ENCODE results near the gene ABHD6.
"Not testable (repeated sequence)": the region's sequence is repeated elsewhere in the genome, so short reads cannot be mapped to it uniquely, and the experiment has no call there.

ABHD6 gene, protein sequence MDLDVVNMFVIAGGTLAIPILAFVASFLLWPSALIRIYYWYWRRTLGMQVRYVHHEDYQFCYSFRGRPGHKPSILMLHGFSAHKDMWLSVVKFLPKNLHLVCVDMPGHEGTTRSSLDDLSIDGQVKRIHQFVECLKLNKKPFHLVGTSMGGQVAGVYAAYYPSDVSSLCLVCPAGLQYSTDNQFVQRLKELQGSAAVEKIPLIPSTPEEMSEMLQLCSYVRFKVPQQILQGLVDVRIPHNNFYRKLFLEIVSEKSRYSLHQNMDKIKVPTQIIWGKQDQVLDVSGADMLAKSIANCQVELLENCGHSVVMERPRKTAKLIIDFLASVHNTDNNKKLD

GRCh38 chr3:58237238-58237940 is at the start of gene ABHD6:
Gene ABHD6, plus strand, starts transcription at chr3:58237792. Its CDS starts 18,795 bp downstream, at chr3:58256587.
- DNase-seq: no peak

DNA sequence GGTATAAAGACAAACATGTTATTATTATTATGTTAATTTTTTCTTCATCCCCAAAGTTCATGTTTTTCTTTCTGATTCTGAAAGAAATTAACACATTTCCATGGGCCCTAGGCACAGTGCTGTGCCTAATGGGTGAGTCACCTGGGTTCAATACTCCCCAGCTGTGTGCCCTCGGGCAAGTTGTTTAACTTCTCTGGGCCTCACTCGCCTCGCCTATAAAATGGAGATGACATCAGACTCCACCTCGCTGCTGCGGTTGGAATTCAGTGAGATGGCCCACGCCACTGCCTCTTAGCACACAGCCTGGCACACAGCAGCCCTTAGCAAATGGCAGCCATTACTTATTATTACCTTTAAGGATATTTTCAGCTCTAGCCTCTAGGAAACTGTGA is 49.4 kb upstream of the ABHD6 start:
- no peak for DNase-seq

- DNase-seq: no peak
These were observed 48.6 kb upstream of the ABHD6 start for GRCh38 chr3:58188921-58189451.

GRCh38 chr3:58189691-58190090 is 47.9 kb upstream of the ABHD6 start:
- no peak for DNase-seq

DNA sequence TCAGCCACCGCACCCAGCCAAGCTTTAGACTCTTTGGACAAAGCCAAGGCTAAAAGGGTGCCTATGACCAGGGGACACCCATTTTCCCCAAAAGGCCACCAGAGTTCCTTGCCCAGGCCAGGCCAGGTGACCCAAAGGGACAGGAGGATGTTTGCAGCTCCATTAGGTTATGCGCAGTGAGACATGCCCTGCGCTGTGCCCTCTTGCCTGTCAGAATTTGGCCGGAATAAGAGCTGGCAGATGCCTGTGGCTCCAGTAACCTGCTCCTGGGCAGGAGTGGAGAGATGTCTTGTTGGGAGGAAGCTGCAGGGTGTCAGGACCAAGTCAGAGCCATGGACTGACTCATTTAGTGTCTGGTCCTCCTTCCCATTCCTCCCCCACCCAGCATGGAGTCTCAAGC is 47.3 kb upstream of the ABHD6 start:
- no peak for DNase-seq

- DNase-seq: no peak
These were observed 46.7 kb upstream of the ABHD6 start for GRCh38 chr3:58190882-58191281.

GRCh38 chr3:58191361-58191991 is 46.1 kb upstream of the ABHD6 start:
- DNase-seq: no peak

GRCh38 chr3:58192069-58192468 is 45.5 kb upstream of the ABHD6 start:
- no peak for DNase-seq

DNA sequence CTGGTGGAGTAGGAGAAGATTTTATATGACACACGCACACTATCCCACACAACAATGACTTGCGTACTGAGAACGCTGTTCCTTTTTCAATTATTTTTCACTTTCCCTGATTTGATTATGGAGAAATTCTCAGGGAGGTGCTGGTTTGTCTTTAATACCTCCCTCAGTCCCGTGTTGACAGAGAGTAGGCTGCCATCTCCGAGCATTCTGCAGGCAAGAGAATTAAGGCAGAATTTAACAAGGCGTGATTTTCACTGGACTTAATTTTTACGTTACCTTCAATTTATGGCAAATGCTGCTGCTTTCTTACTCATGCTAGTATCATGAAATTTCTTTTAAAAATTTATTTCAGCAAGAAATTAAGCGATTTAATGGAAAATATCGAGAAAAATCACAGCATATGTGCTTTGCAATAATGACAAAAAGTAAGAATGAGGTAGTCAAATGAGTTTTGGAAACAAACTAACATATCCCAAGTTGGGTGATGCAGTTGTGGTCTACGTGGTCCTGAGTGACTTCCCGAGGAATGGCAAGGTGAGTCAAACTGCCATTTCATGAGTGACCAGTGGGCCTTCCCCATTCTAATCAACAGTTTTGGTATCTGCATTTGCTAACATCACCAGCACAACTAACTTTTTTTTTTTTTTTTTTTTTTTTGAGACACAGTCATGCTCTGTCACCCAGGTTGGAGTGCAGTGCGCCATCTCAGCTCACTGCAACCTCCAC is 43.7 kb upstream of the ABHD6 start:
- no peak for DNase-seq

- DNase-seq: no peak
These were observed 40.0 kb upstream of the ABHD6 start for GRCh38 chr3:58197588-58197987.

- DNase-seq: no peak
These were observed 39.2 kb upstream of the ABHD6 start for GRCh38 chr3:58198362-58198761.

- DNase-seq: no peak
These were observed 38.8 kb upstream of the ABHD6 start for GRCh38 chr3:58198804-58199203.

DNA sequence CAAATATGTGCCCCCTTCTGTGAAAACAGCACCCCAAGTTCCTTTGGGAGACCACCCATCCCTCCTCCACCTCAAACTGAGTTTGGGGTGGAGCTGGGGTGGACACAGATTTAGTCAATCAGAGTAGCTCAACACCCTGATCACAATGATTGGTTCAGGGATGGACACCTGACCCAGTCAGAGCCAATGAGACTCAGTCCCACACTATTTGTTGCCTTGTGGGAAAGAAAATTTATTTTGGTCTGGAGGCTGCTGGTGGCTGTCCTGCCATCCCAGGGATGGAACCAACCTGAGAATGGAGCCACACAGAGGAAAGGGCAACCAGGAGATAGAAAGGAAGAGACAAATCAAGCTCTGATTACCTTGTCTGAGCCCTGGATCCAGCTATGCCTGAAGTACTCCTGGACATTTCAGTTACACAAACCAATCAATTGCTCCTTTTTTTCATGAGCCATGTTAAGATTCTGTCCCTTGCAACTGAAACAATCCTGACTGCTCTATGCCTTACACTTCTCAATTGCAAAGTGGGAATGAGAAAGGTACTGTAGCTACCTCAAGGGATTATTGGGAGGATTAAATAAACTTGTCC is 37.4 kb upstream of the ABHD6 start:
- no peak for DNase-seq

GRCh38 chr3:58200846-58201355 is 36.7 kb upstream of the ABHD6 start:
- no peak for DNase-seq

GRCh38 chr3:58201451-58201850 is 36.1 kb upstream of the ABHD6 start:
- not testable (repeated sequence) for DNase-seq

- DNase-seq: no peak
These were observed 34.7 kb upstream of the ABHD6 start for GRCh38 chr3:58202917-58203360.

- DNase-seq: no peak
These were observed 34.1 kb upstream of the ABHD6 start for GRCh38 chr3:58203541-58203940.

DNA sequence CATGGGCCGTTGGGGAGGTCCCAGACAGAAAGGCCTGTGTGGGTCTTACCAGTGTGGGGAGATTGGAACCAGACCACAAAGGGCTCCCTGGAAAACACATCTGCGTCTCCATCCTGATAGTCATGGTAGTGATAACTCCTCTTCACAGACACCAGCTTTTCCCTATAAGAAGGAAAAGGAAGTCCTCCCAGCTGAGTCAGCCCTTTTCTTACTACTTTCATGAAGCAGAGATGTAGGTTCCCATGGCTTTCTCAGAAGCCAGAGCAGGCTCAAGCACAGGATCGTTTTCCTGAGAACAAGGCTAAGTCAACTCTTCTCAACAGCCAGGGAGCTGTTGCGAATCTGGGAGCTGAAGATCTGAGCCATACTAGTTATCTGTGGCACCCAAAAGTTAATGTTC is 32.9 kb upstream of the ABHD6 start:
- no peak for DNase-seq

GRCh38 chr3:58205981-58206380 is 31.6 kb upstream of the ABHD6 start:
- no peak for DNase-seq

GRCh38 chr3:58206406-58207011 is 31.1 kb upstream of the ABHD6 start:
- no peak for DNase-seq

- no peak for DNase-seq
These were observed 29.6 kb upstream of the ABHD6 start for GRCh38 chr3:58207954-58208353.

DNA sequence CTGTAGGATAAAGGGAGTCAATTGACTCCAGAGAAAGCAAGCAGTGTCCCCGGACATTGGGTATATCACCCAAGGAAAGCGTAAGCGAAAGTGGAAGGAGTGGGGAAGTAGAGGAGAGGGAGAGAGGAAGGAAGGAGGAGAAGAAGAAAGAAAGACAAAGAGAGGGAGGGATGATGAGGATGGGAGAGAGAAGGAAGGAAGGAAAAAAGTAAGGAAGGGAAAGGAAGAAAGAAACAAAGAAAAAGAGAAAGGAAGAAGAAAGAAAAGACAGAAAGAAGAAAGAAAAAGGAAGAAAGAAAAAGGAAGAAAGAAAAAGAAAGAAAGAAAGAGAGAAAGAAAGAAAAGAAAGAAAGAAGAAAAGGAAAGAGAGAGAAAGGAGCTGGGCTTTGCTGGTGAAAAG is 27.7 kb upstream of the ABHD6 start:
- no peak for DNase-seq

All from COR-L47 (cell line).